H1 (cell line): ENCODE results near the gene SGK1. TPM values are rescaled to one million over a fixed set of nuclear protein-coding genes. Genes with fewer than 3 reads are reported as not detected.

ENCODE experiments used
- CTCF ChIA-PET: fragments of 300-600 bp; sonication (Branson Sonifier 250); formaldehyde crosslinking; loops from one replicate; lab custom pipeline; 2021; ENCODE audit not compliant: partially characterized antibody; lab: Charles Lee
- POLR2A ChIA-PET: fragments of 300-600 bp; sonication (Branson Sonifier 250); formaldehyde crosslinking; loops from one replicate; lab custom pipeline; 2021; ENCODE audit warnings: inconsistent platforms; ENCODE audit not compliant: partially characterized antibody; lab: Charles Lee
- DNase-seq, 2 experiments: peaks; one replicate each; pipeline versions ENCODE4 v3.0.0 to v3.0.0-alpha.2; 2010 to 2022; ENCODE audit warnings: low spot score in 2 of 2, low read depth in 1 of 2, mixed read lengths in 1 of 2
- FAIRE-seq: peaks from 2 replicates; lab custom pipeline; 2011; peaks lifted over from hg19 to GRCh38; lab: Jason Lieb, UNC
- H2AFZ ChIP-seq: 2 replicates; pipeline ENCODE4 v1.8.1; 2012; ENCODE audit warnings: low read length, inconsistent platforms
- H2AK5ac ChIP-seq: 2 replicates; pipeline ENCODE4 v1.6.1; 2013; ENCODE audit warnings: low read depth, low read length
- H2BK120ac ChIP-seq: replicated peaks from 2 replicates; pipeline ENCODE3; 2013; ENCODE audit warnings: low read depth, low read length, inconsistent platforms
- H2BK12ac ChIP-seq: 2 replicates; pipeline ENCODE4 v1.6.1; 2013; ENCODE audit warnings: low read depth, low read length
- H2BK15ac ChIP-seq: 2 replicates; pipeline ENCODE4 v1.6.1; 2013; ENCODE audit warnings: low read length
- H2BK20ac ChIP-seq: 2 replicates; pipeline ENCODE4 v1.6.1; 2013; ENCODE audit warnings: low read length
- H2BK5ac ChIP-seq: 2 replicates; pipeline ENCODE4 v1.6.1; 2013; ENCODE audit warnings: low read depth, low read length
- H3K14ac ChIP-seq: 2 replicates; pipeline ENCODE4 v1.6.1; 2013; ENCODE audit warnings: inconsistent platforms; ENCODE audit not compliant: insufficient read length
- H3K18ac ChIP-seq: 2 replicates; pipeline ENCODE4 v1.6.1; 2013; ENCODE audit warnings: low read length; ENCODE audit errors: extremely low read depth
- H3K23ac ChIP-seq: 2 replicates; pipeline ENCODE4 v1.6.1; 2013; ENCODE audit warnings: inconsistent platforms; ENCODE audit not compliant: insufficient read length
- H3K23me2 ChIP-seq: 2 replicates; pipeline ENCODE4 v1.6.1; 2013; ENCODE audit warnings: low read depth, low read length
- H3K27ac ChIP-seq: 2 replicates; pipeline ENCODE4 v1.6.1; 2011; ENCODE audit warnings: low read depth, low read length, inconsistent platforms
- H3K27me3 ChIP-seq, 4 experiments: replicated peaks in 1 of 4; 1 replicate in 1 of 4; 2 replicates in 3 of 4; pipeline versions ENCODE4 v1.6.1 to v1.8.1; 2011 to 2013; ENCODE audit warnings: low read length in 3 of 4, mild to moderate bottlenecking in 3 of 4, inconsistent platforms in 2 of 4, mixed read lengths in 2 of 4, moderate library complexity in 1 of 4; ENCODE audit not compliant: control insufficient read depth in 3 of 4, insufficient read depth in 3 of 4; ENCODE audit errors: extremely low read depth in 1 of 4
- H3K36me3 ChIP-seq, 4 experiments: 2 replicates each; pipeline versions ENCODE4 v1.6.1 to v1.8.1; 2011 to 2013; ENCODE audit warnings: mild to moderate bottlenecking in 4 of 4, low read length in 3 of 4, moderate library complexity in 2 of 4, control low read depth in 1 of 4, inconsistent platforms in 1 of 4; ENCODE audit not compliant: insufficient read depth in 4 of 4, control insufficient read depth in 2 of 4
- H3K4ac ChIP-seq: replicated peaks from 2 replicates; pipeline ENCODE3; 2013; ENCODE audit warnings: low read length, low read depth, mixed read lengths, inconsistent platforms; ENCODE audit not compliant: insufficient read length
- H3K4me1 ChIP-seq, 4 experiments: replicated peaks in 1 of 4; 1 replicate in 1 of 4; 2 replicates in 3 of 4; pipeline versions ENCODE4 v1.6.1 to v1.8.1; 2011 to 2013; ENCODE audit warnings: low read length in 3 of 4, inconsistent platforms in 2 of 4, mixed read lengths in 1 of 4; ENCODE audit not compliant: insufficient read depth in 4 of 4, control insufficient read depth in 3 of 4
- H3K4me2 ChIP-seq, 2 experiments: 2 replicates each; pipeline versions ENCODE4 v1.6.1 to v1.8.1; 2011 to 2013; ENCODE audit warnings: low read depth in 2 of 2, low read length in 2 of 2, control low read depth in 1 of 2, inconsistent platforms in 1 of 2, mild to moderate bottlenecking in 1 of 2; ENCODE audit not compliant: insufficient read depth in 1 of 2
- H3K4me3 ChIP-seq, 4 experiments: fragments of 200-600, 300-600 bp in 1 of 4; sonication (generic), shearing (Covaris generic), sonication (Bioruptor Twin) in 1 of 4; 2 replicates each; pipeline versions ENCODE4 v1.5.1 to v1.8.1; 2011 to 2016; ENCODE audit warnings: low read length in 4 of 4, low read depth in 3 of 4, control low read depth in 2 of 4, inconsistent platforms in 2 of 4, mild to moderate bottlenecking in 2 of 4, mixed read lengths in 1 of 4, moderate library complexity in 1 of 4; ENCODE audit not compliant: insufficient read depth in 2 of 4; ENCODE audit errors: extremely low read depth in 1 of 4
- H3K56ac ChIP-seq: replicated peaks from 2 replicates; pipeline ENCODE3; 2013; ENCODE audit warnings: low read depth, mild to moderate bottlenecking, mixed read lengths, low read length, inconsistent platforms; ENCODE audit not compliant: insufficient read length
- H3K79me1 ChIP-seq: 2 replicates; pipeline ENCODE4 v1.6.1; 2013; ENCODE audit warnings: low read depth, low read length, control low read depth
- H3K79me2 ChIP-seq, 2 experiments: 2 replicates each; pipeline versions ENCODE4 v1.6.1 to v1.8.1; 2012 to 2013; ENCODE audit warnings: low read length in 2 of 2, mild to moderate bottlenecking in 2 of 2, inconsistent platforms in 1 of 2; ENCODE audit not compliant: insufficient read depth in 2 of 2, control insufficient read depth in 1 of 2
- H3K9ac ChIP-seq, 4 experiments: replicated peaks in 1 of 4; 1 replicate in 1 of 4; 2 replicates in 3 of 4; pipeline versions ENCODE4 v1.6.1 to v1.8.1; 2011 to 2013; ENCODE audit warnings: low read depth in 3 of 4, low read length in 3 of 4, control low read depth in 2 of 4, mild to moderate bottlenecking in 2 of 4, moderate library complexity in 2 of 4, inconsistent platforms in 1 of 4; ENCODE audit errors: extremely low read depth in 1 of 4
- H3K9me3 ChIP-seq, 2 experiments: 2 replicates each; pipeline versions ENCODE4 v1.6.1 to v1.8.1; 2012 to 2013; ENCODE audit warnings: mild to moderate bottlenecking in 2 of 2, moderate library complexity in 2 of 2, control low read depth in 1 of 2, inconsistent platforms in 1 of 2, low read depth in 1 of 2, low read length in 1 of 2, mixed read lengths in 1 of 2; ENCODE audit not compliant: insufficient read depth in 2 of 2
- H4K20me1 ChIP-seq, 2 experiments: replicated peaks in 1 of 2; 2 replicates each; pipeline versions ENCODE3 to v1.8.1; 2011 to 2013; ENCODE audit warnings: inconsistent platforms in 2 of 2, low read length in 2 of 2, mild to moderate bottlenecking in 1 of 2; ENCODE audit not compliant: insufficient read depth in 2 of 2, control insufficient read depth in 1 of 2
- H4K5ac ChIP-seq: 2 replicates; pipeline ENCODE4 v1.6.1; 2013; ENCODE audit warnings: low read length, low read depth, mixed read lengths, inconsistent platforms; ENCODE audit not compliant: insufficient read length
- H4K8ac ChIP-seq: 2 replicates; pipeline ENCODE4 v1.8.0; 2013; ENCODE audit warnings: mild to moderate bottlenecking, moderate library complexity, low read length, inconsistent platforms; ENCODE audit not compliant: insufficient read depth; ENCODE audit errors: extremely low read depth
- H4K91ac ChIP-seq: replicated peaks from 2 replicates; pipeline ENCODE3; 2013; ENCODE audit warnings: low read length, mixed read lengths, inconsistent platforms; ENCODE audit not compliant: insufficient read length
- BCL11A ChIP-seq, 2 experiments: IDR thresholded peaks; one replicate each; pipeline ENCODE4 v1.6.1; 2011; ENCODE audit warnings: low read depth in 2 of 2, low read length in 2 of 2, mild to moderate bottlenecking in 2 of 2
- CREB1 ChIP-seq: IDR thresholded peaks from 2 replicates; pipeline ENCODE4 v1.6.1; 2012; ENCODE audit warnings: inconsistent platforms
- EGR1 ChIP-seq: IDR thresholded peaks from 2 replicates; pipeline ENCODE4 v1.6.1; 2011; ENCODE audit warnings: low read depth, low read length, borderline replicate concordance
- HDAC6 ChIP-seq: IDR thresholded peaks from one replicate; pipeline ENCODE4 v1.7.1; 2012; ENCODE audit warnings: low read depth, mild to moderate bottlenecking, inconsistent platforms, low read length, moderate library complexity
- POLR2A ChIP-seq, 2 experiments: IDR thresholded peaks; 1 replicate in 1 of 2; 2 replicates in 1 of 2; pipeline ENCODE4 v1.6.1; 2011; ENCODE audit warnings: low read depth in 2 of 2, low read length in 2 of 2, mild to moderate bottlenecking in 2 of 2; ENCODE audit errors: control extremely low read depth in 1 of 2
- RBBP5 ChIP-seq: IDR thresholded peaks from 2 replicates; pipeline ENCODE4 v1.7.1; 2012; ENCODE audit warnings: low read depth, mild to moderate bottlenecking, inconsistent platforms, low read length, moderate library complexity, borderline replicate concordance
- RFX5 ChIP-seq: IDR thresholded peaks from 2 replicates; pipeline ENCODE4 v1.6.1; 2011; ENCODE audit warnings: low read depth, low read length, improper control_type of control experiment, borderline replicate concordance
- SP1 ChIP-seq: IDR thresholded peaks from 2 replicates; pipeline ENCODE4 v1.6.1; 2011; ENCODE audit warnings: low read depth, low read length
- TBP ChIP-seq: IDR thresholded peaks from 2 replicates; pipeline ENCODE4 v1.6.1; 2011; ENCODE audit warnings: low read depth, low read length, improper control_type of control experiment
- ZNF274 ChIP-seq: IDR thresholded peaks from 2 replicates; pipeline ENCODE4 v1.7.0; 2012; ENCODE audit warnings: low read length, borderline replicate concordance; ENCODE audit errors: extremely low read depth
- WGBS, 2 experiments: shearing (Covaris generic) in 1 of 2; methylation state at CpG; one replicate each; pipeline versions ENCODE4 v1.1.6 to v1.1.7; 2013 to 2015; ENCODE audit warnings: low lambda C conversion rate in 2 of 2, mixed read lengths in 2 of 2, inconsistent platforms in 1 of 2, low coverage in 1 of 2, missing lambda C conversion rate in 1 of 2; ENCODE audit not compliant: insufficient replicate concordance in 2 of 2, insufficient coverage in 1 of 2, insufficient read length in 1 of 2; ENCODE audit errors: extremely low coverage in 1 of 2, missing lambda C conversion rate in 1 of 2; 5-methylcytosine and 5-hydroxymethylcytosine counted together
- polyA plus RNA-seq, 7 experiments: library from polyadenylated mRNA; depleted of rRNA in 3 of 7; stranded (reverse) in 5 of 7; unstranded in 2 of 7; fragments of >200 nt in 5 of 7; fragments of 200-250 nt in 2 of 7; gene quantifications; 1 replicate in 5 of 7; 2 replicates in 1 of 7; 4 replicates in 1 of 7; pipeline versions ENCODE4 v1.2.1 to v1.2.3, GENCODE V29; 2011 to 2013; ENCODE audit warnings: missing spikeins in 2 of 7, mixed read lengths in 2 of 7
- total RNA-seq: library from RNA; stranded (reverse); fragmentation: NEBNext Ultra II Directional; extraction: Animal tissue kit (Norgen Biotek cat#: 25700); gene quantifications from 2 replicates; pipeline ENCODE4 v1.2.1, GENCODE V29; 2021
- TF ChIP-seq, protein P1 (sequence below), 3 experiments: IDR thresholded peaks; 1 replicate in 2 of 3; 2 replicates in 1 of 3; pipeline versions ENCODE4 v1.5.1 to v1.6.1; 2011; ENCODE audit warnings: low read length in 3 of 3, mild to moderate bottlenecking in 3 of 3, inconsistent platforms in 2 of 3, low read depth in 1 of 3, moderate library complexity in 1 of 3; ENCODE audit not compliant: insufficient read depth in 1 of 3; ENCODE audit errors: control extremely low read depth in 1 of 3
- TF ChIP-seq, protein P2 (sequence below): IDR thresholded peaks from 2 replicates; pipeline ENCODE4 v1.6.1; 2012; ENCODE audit warnings: inconsistent platforms

SGK1 gene
- total and polyA plus RNA-seq, 2 of the 8 experiments (the other 6 are each of a cell fraction or from before 2014, with no cell fraction given) = 14.5 to 18.4 TPM

DNA sequence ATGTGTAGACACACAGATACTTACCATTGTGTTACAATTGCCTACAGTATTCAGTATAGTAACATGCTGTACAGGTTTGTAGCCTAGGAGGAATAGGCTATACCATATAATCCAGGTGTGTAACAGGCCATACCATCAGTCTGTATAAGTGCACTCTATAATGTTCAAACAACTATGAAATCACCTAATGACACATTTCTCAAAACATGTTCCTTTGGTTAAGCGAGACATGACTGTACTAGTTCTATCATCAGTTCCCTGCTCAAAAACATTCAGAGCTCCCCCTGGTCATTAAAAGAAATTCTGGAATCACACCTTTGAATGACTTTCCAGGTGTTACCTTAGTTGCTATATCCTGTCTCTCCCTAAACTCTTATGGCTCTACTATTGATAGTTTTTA is 195.1 kb downstream of the SGK1 start:
- no peak overlapping the region for H2BK12ac ChIP-seq
- POLR2A ChIA-PET = interaction anchor here (1.0 to 1.1 kb wide), 2 partner anchors 10 to 51 kb away, joined by 3 read pairs; no protein-coding TSS in a partner anchor
- no peak for TF ChIP-seq RBBP5
- no peak for TF ChIP-seq POLR2A (IDR thresholded peaks at IDR 0.05; ENCODE audit: control extremely low read depth in 1 of 2, low read depth in 2 of 2, low read length in 2 of 2)
- TF ChIP-seq BCL11A (IDR thresholded peaks at IDR 0.05; ENCODE audit: low read depth in 2 of 2, low read length in 2 of 2) = no peak
- no peak for TF ChIP-seq SP1
- TF ChIP-seq, protein P1, sequence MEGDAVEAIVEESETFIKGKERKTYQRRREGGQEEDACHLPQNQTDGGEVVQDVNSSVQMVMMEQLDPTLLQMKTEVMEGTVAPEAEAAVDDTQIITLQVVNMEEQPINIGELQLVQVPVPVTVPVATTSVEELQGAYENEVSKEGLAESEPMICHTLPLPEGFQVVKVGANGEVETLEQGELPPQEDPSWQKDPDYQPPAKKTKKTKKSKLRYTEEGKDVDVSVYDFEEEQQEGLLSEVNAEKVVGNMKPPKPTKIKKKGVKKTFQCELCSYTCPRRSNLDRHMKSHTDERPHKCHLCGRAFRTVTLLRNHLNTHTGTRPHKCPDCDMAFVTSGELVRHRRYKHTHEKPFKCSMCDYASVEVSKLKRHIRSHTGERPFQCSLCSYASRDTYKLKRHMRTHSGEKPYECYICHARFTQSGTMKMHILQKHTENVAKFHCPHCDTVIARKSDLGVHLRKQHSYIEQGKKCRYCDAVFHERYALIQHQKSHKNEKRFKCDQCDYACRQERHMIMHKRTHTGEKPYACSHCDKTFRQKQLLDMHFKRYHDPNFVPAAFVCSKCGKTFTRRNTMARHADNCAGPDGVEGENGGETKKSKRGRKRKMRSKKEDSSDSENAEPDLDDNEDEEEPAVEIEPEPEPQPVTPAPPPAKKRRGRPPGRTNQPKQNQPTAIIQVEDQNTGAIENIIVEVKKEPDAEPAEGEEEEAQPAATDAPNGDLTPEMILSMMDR (IDR thresholded peaks at IDR 0.05; ENCODE audit: control extremely low read depth in 1 of 3, insufficient read depth in 1 of 3, low read depth in 1 of 3, low read length in 3 of 3) = no peak
- TF ChIP-seq ZNF274 = no peak
- TF ChIP-seq HDAC6 = no peak
- TF ChIP-seq, protein P2, sequence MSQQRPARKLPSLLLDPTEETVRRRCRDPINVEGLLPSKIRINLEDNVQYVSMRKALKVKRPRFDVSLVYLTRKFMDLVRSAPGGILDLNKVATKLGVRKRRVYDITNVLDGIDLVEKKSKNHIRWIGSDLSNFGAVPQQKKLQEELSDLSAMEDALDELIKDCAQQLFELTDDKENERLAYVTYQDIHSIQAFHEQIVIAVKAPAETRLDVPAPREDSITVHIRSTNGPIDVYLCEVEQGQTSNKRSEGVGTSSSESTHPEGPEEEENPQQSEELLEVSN = no peak
- TF ChIP-seq CREB1 = no peak
- no peak for TF ChIP-seq EGR1
- no peak for TF ChIP-seq RFX5
- no peak for TF ChIP-seq TBP

More for the DNA sequence above, 195.1 kb downstream of the SGK1 start:
- CTCF ChIA-PET = interaction anchor here (0.9 to 5.6 kb wide), 24 partner anchors 10 to 821 kb away, joined by 3 to 116 read pairs (median 6); no protein-coding TSS in a partner anchor
- DNase-seq (no peak), FAIRE-seq (no peak)
- Histone ChIP-seq H3K36me3 (no peaks in the 10 kb centered on the region), H3K9ac (no peak overlapping the region), H3K14ac (no peak overlapping the region), H3K18ac (no peak overlapping the region), H3K79me1 (no peaks in the 10 kb centered on the region), H3K23me2 (no peaks in the 10 kb centered on the region), H3K4me3 (no peak overlapping the region), H2AK5ac (no peak overlapping the region), H3K79me2 (no peaks in the 10 kb centered on the region), H4K91ac (no peak overlapping the region), H2BK15ac (no peak overlapping the region), H3K9me3 (no peaks in the 10 kb centered on the region; a peak in 1 of 4 replicates), H2AFZ (no peak overlapping the region), H4K8ac (no peak overlapping the region), H3K27ac (no peak overlapping the region), H3K23ac (no peak overlapping the region), H3K4me1 (no peaks in the 10 kb centered on the region), H2BK120ac (no peak overlapping the region), H2BK5ac (no peak overlapping the region), H4K5ac (no peak overlapping the region), H3K27me3 (no peaks in the 10 kb centered on the region), H2BK20ac (no peak overlapping the region), H4K20me1 (no peaks in the 10 kb centered on the region), H3K4me2 (no peak overlapping the region), H3K56ac (no peak overlapping the region), H3K4ac (no peak overlapping the region)
- WGBS, 2 experiments = 86% methylated on average over 1 of the region's 1 CpG; no CpG with 5 or more reads in 1 of the 2 experiments
